NB4 (cell line): ENCODE results near the gene OAS1.

Experiments
- CTCF ChIP-seq: IDR thresholded peaks from one replicate; pipeline ENCODE4 v1.5.1; 2012; ENCODE audit warnings: low read depth, low read length
- MAX ChIP-seq: IDR thresholded peaks from 2 replicates; pipeline ENCODE4 v1.6.1; 2011; ENCODE audit warnings: low read depth, low read length
- MYC ChIP-seq: IDR thresholded peaks from 2 replicates; pipeline ENCODE4 v1.6.1; 2011; ENCODE audit warnings: low read depth, low read length
- POLR2A ChIP-seq: IDR thresholded peaks from 2 replicates; pipeline ENCODE4 v1.6.1; 2011; ENCODE audit warnings: mild to moderate bottlenecking; ENCODE audit not compliant: insufficient read length; ENCODE audit errors: extremely low read depth

GRCh38 chr12:112870267-112870980 is 36.3 kb upstream of the OAS1 start:
- TF ChIP-seq CTCF: no peak
- no peak for TF ChIP-seq POLR2A
- peak; percentile 58; the same call in 1 of the 2 replicates for TF ChIP-seq MYC
- peak; percentile 56 for TF ChIP-seq MAX
